NCI-H187 treated with DMSO at 0.1 percent for 48 hours (cell line): Measurements from ENCODE around the gene KIAA1328.

Source experiments
- DNase-seq: peaks from one replicate; lab custom pipeline; 2025; lab: John Stamatoyannopoulos, UW

Gene KIAA1328

GRCh38 chr18:36950960-36951359 is 122.0 kb downstream of the KIAA1328 start:
- DNase-seq, result no peak

GRCh38 chr18:36953047-36953446 is 124.1 kb downstream of the KIAA1328 start:
- DNase-seq, result no peak

- no peak for DNase-seq
These were observed 131.1 kb downstream of the KIAA1328 start for GRCh38 chr18:36960038-36960437.

- DNase-seq, result no peak
These were observed 134.5 kb downstream of the KIAA1328 start for GRCh38 chr18:36963464-36963863.

- no peak for DNase-seq
These were observed 145.8 kb downstream of the KIAA1328 start for GRCh38 chr18:36974686-36975085.

GRCh38 chr18:36977121-36977520 is 148.2 kb downstream of the KIAA1328 start:
- no peak for DNase-seq

- no peak for DNase-seq
These were observed 164.1 kb downstream of the KIAA1328 start for GRCh38 chr18:36993068-36993467.

- DNase-seq, result no peak
These were observed 177.8 kb downstream of the KIAA1328 start for GRCh38 chr18:37006742-37007141.

- no peak for DNase-seq
These were observed 183.5 kb downstream of the KIAA1328 start for GRCh38 chr18:37012452-37012851.

- DNase-seq, result no peak
These were observed 190.4 kb downstream of the KIAA1328 start for GRCh38 chr18:37019157-37019827.

GRCh38 chr18:37033419-37033818 is 204.5 kb downstream of the KIAA1328 start:
- DNase-seq, result no peak

GRCh38 chr18:37042381-37042780 is 213.5 kb downstream of the KIAA1328 start:
- no peak for DNase-seq

GRCh38 chr18:37055137-37055802 is 226.3 kb downstream of the KIAA1328 start:
- no peak for DNase-seq

- DNase-seq, result no peak
These were observed 235.3 kb downstream of the KIAA1328 start for GRCh38 chr18:37064187-37064586.

- no peak for DNase-seq
These were observed 236.3 kb downstream of the KIAA1328 start for GRCh38 chr18:37065254-37065653.

GRCh38 chr18:37084912-37085311 is 256.0 kb downstream of the KIAA1328 start:
- no peak for DNase-seq

- DNase-seq, result no peak
These were observed 256.4 kb downstream of the KIAA1328 start for GRCh38 chr18:37085362-37085761.

GRCh38 chr18:37107748-37108522 is 279.0 kb downstream of the KIAA1328 start:
- no peak for DNase-seq

- no peak for DNase-seq
These were observed 293.9 kb downstream of the KIAA1328 start for GRCh38 chr18:37122877-37123276.

- no peak for DNase-seq
These were observed 295.6 kb downstream of the KIAA1328 start for GRCh38 chr18:37124516-37124915.

GRCh38 chr18:37135177-37135576 is 306.2 kb downstream of the KIAA1328 start:
- no peak for DNase-seq

GRCh38 chr18:37138456-37138855 is 309.5 kb downstream of the KIAA1328 start:
- no peak for DNase-seq

GRCh38 chr18:37139876-37140275 is 310.9 kb downstream of the KIAA1328 start:
- DNase-seq, result no peak
